Mesendoderm (in vitro differentiated cells): Measurements from ENCODE around the gene STARD9.

Experiments used
- DNase-seq: peaks from one replicate; pipeline ENCODE4 v3.0.0; 2013
- H2AK5ac ChIP-seq: 2 replicates; pipeline ENCODE4 v1.6.1; 2013; ENCODE audit warnings: low read length, inconsistent platforms
- H2BK120ac ChIP-seq: 2 replicates; pipeline ENCODE4 v1.6.1; 2013; ENCODE audit warnings: low read depth, mild to moderate bottlenecking, low read length, moderate library complexity, mixed read lengths
- H2BK15ac ChIP-seq: replicated peaks from 2 replicates; pipeline ENCODE4 v1.6.1; 2013; ENCODE audit warnings: low read depth, mild to moderate bottlenecking, moderate library complexity
- H2BK5ac ChIP-seq: 2 replicates; pipeline ENCODE4 v1.6.1; 2013; ENCODE audit warnings: low read length, inconsistent platforms
- H3K18ac ChIP-seq: 2 replicates; pipeline ENCODE4 v1.6.1; 2013; ENCODE audit warnings: mild to moderate bottlenecking, low read length, mixed read lengths
- H3K23ac ChIP-seq: one replicate; pipeline ENCODE4 v1.6.1; 2013; ENCODE audit warnings: low read length
- H3K27ac ChIP-seq: 2 replicates; pipeline ENCODE4 v1.5.1; 2013; ENCODE audit warnings: low read depth, mild to moderate bottlenecking, inconsistent platforms, low read length, moderate library complexity
- H3K27me3 ChIP-seq: 2 replicates; pipeline ENCODE4 v1.6.1; 2013; ENCODE audit warnings: low read length, control low read depth, mild to moderate bottlenecking, inconsistent platforms; ENCODE audit not compliant: insufficient read depth, poor library complexity
- H3K36me3 ChIP-seq: 2 replicates; pipeline ENCODE4 v1.6.1; 2013; ENCODE audit warnings: low read length, inconsistent platforms; ENCODE audit not compliant: control insufficient read depth, insufficient read depth
- H3K4ac ChIP-seq: one replicate; pipeline ENCODE4 v1.6.1; 2013; ENCODE audit warnings: low read depth, mild to moderate bottlenecking, low read length, moderate library complexity
- H3K4me1 ChIP-seq: 2 replicates; pipeline ENCODE4 v1.6.1; 2013; ENCODE audit warnings: low read depth, low read length, inconsistent platforms; ENCODE audit not compliant: control insufficient read depth
- H3K4me2 ChIP-seq: 2 replicates; pipeline ENCODE4 v1.6.1; 2013; ENCODE audit warnings: low read length
- H3K4me3 ChIP-seq: 2 replicates; pipeline ENCODE4 v1.5.1; 2013; ENCODE audit warnings: mild to moderate bottlenecking, low read length
- H3K56ac ChIP-seq: one replicate; pipeline ENCODE4 v1.6.1; 2013; ENCODE audit warnings: low read length
- H3K79me1 ChIP-seq: 2 replicates; pipeline ENCODE4 v1.6.1; 2013; ENCODE audit warnings: low read length, inconsistent platforms
- H3K79me2 ChIP-seq: 2 replicates; pipeline ENCODE4 v1.6.1; 2013; ENCODE audit warnings: mild to moderate bottlenecking, low read length; ENCODE audit not compliant: control insufficient read depth, insufficient read depth
- H3K9ac ChIP-seq: 2 replicates; pipeline ENCODE4 v1.6.1; 2013; ENCODE audit warnings: low read length, inconsistent platforms
- H4K5ac ChIP-seq: one replicate; pipeline ENCODE4 v1.6.1; 2013; ENCODE audit warnings: low read length
- H4K8ac ChIP-seq: one replicate; pipeline ENCODE4 v1.6.1; 2013; ENCODE audit warnings: low read depth, mild to moderate bottlenecking, control low read depth, low read length, moderate library complexity
- WGBS: extraction: QIAGEN DNeasy Blood & Tissue Kit; methylation state at CpG from one replicate; pipeline ENCODE4 v1.1.7; 2013; ENCODE audit warnings: low lambda C conversion rate, missing lambda C conversion rate; ENCODE audit not compliant: insufficient coverage; ENCODE audit errors: extremely low coverage; 5-methylcytosine and 5-hydroxymethylcytosine counted together

The STARD9 gene

GRCh38 chr15:42691308-42691707 lies 115.9 kb downstream of the STARD9 start:
- no peak overlapping the region for H3K4me2 ChIP-seq
- no peaks in the 10 kb centered on the region for H3K79me1 ChIP-seq
- no peaks in the 10 kb centered on the region for H3K36me3 ChIP-seq

DNA sequence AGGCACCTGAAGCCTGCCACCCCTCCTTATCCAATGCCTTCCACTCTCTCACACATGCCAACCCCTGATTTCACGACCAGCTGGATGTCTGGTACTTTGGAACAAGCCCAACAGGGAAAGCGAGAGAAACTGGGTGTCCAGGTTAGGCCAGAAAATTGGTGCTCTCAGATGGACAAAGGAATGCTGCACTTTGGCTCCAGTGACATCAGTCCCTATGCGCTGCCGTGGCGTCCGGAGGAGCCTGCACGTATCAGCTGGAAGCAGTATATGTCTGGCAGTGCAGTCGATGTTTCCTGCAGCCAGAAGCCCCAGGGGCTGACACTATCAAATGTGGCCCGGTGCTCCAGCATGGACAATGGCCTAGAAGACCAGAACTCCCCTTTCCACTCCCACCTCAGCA lies 116.4 kb downstream of the STARD9 start:
- no peak overlapping the region for H3K23ac ChIP-seq
- WGBS: no CpG with 5 or more reads among the region's 9 CpGs
- no peaks in the 10 kb centered on the region for H3K27me3 ChIP-seq

More at GRCh38 chr15:42691308-42691707, 115.9 kb downstream of the STARD9 start:
- no peak for DNase-seq
- WGBS: no CpG with 5 or more reads among the region's 4 CpGs
- no peak overlapping the region for H3K23ac ChIP-seq
- H3K4me3 ChIP-seq: no peak overlapping the region
- no peak overlapping the region for H3K56ac ChIP-seq
- H2AK5ac ChIP-seq: no peak overlapping the region
- no peaks in the 10 kb centered on the region for H3K79me2 ChIP-seq
- H2BK5ac ChIP-seq: no peak overlapping the region
- H3K27ac ChIP-seq: no peak overlapping the region
- no peak overlapping the region for H3K18ac ChIP-seq
- H3K9ac ChIP-seq: no peak overlapping the region
- H3K4ac ChIP-seq: no peak overlapping the region
- no peak overlapping the region for H2BK120ac ChIP-seq
- H3K4me1 ChIP-seq: no peaks in the 10 kb centered on the region
- no peak overlapping the region for H2BK15ac ChIP-seq
- no peak overlapping the region for H4K5ac ChIP-seq
- H4K8ac ChIP-seq: no peak overlapping the region
- H3K27me3 ChIP-seq: no peaks in the 10 kb centered on the region

GRCh38 chr15:42692536-42692935 lies 117.1 kb downstream of the STARD9 start:
- Histone ChIP-seq H3K23ac (no peak overlapping the region), H4K5ac (no peak overlapping the region), H3K18ac (no peak overlapping the region), H2BK5ac (no peak overlapping the region), H3K4me1 (no peaks in the 10 kb centered on the region), H2AK5ac (no peak overlapping the region), H3K9ac (no peak overlapping the region), H4K8ac (no peak overlapping the region), H3K27me3 (no peaks in the 10 kb centered on the region), H3K79me2 (no peaks in the 10 kb centered on the region), H3K4me2 (no peak overlapping the region), H3K4me3 (no peak overlapping the region), H3K36me3 (no peaks in the 10 kb centered on the region), H2BK120ac (no peak overlapping the region), H2BK15ac (no peak overlapping the region), H3K79me1 (no peaks in the 10 kb centered on the region), H3K4ac (no peak overlapping the region), H3K56ac (no peak overlapping the region), H3K27ac (no peak overlapping the region)
- DNase-seq: no peak
- WGBS: no CpG with 5 or more reads among the region's 1 CpG

More for the DNA sequence above, 116.4 kb downstream of the STARD9 start:
- Histone ChIP-seq H3K27ac (no peak overlapping the region), H3K9ac (no peak overlapping the region), H3K36me3 (no peaks in the 10 kb centered on the region), H2AK5ac (no peak overlapping the region), H3K4ac (no peak overlapping the region), H3K56ac (no peak overlapping the region), H3K18ac (no peak overlapping the region), H3K4me2 (no peak overlapping the region), H3K79me1 (no peaks in the 10 kb centered on the region), H2BK15ac (no peak overlapping the region), H3K79me2 (no peaks in the 10 kb centered on the region), H3K4me3 (no peak overlapping the region), H2BK120ac (no peak overlapping the region), H3K4me1 (no peaks in the 10 kb centered on the region), H4K8ac (no peak overlapping the region), H4K5ac (no peak overlapping the region), H2BK5ac (no peak overlapping the region)
- no peak for DNase-seq

DNA sequence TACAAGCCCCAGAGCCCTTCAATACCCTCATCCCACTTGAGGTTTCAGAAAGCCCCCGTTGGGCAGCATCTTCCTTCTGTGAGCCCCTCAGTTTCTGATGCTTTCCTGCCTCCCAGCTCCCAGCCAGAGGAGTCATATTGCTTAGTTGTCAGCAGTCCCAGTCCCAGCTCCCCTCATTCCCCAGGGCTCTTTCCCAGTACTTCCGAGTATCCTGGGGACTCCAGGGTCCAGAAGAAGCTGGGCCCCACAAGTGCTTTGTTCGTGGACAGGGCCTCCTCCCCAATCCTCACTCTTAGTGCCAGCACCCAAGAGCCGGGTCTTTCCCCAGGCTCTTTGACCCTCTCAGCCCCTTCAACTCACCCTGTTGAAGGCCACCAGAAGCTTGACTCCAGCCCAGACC lies 117.6 kb downstream of the STARD9 start:
- H3K4me1 ChIP-seq: no peaks in the 10 kb centered on the region
- no peak for DNase-seq
- no peak overlapping the region for H3K4ac ChIP-seq
- no peak overlapping the region for H2AK5ac ChIP-seq
- H3K79me2 ChIP-seq: no peaks in the 10 kb centered on the region
- H3K23ac ChIP-seq: no peak overlapping the region
- H3K18ac ChIP-seq: no peak overlapping the region
- H4K8ac ChIP-seq: no peak overlapping the region
- H3K36me3 ChIP-seq: no peaks in the 10 kb centered on the region
- no CpG with 5 or more reads among the region's 4 CpGs for WGBS
- H3K27ac ChIP-seq: no peak overlapping the region
- no peak overlapping the region for H2BK15ac ChIP-seq
- H3K79me1 ChIP-seq: no peaks in the 10 kb centered on the region
- no peak overlapping the region for H3K4me2 ChIP-seq
- H2BK120ac ChIP-seq: no peak overlapping the region
- no peak overlapping the region for H2BK5ac ChIP-seq
- no peak overlapping the region for H4K5ac ChIP-seq
- no peaks in the 10 kb centered on the region for H3K27me3 ChIP-seq
- H3K9ac ChIP-seq: no peak overlapping the region
- no peak overlapping the region for H3K4me3 ChIP-seq
- H3K56ac ChIP-seq: no peak overlapping the region

DNA sequence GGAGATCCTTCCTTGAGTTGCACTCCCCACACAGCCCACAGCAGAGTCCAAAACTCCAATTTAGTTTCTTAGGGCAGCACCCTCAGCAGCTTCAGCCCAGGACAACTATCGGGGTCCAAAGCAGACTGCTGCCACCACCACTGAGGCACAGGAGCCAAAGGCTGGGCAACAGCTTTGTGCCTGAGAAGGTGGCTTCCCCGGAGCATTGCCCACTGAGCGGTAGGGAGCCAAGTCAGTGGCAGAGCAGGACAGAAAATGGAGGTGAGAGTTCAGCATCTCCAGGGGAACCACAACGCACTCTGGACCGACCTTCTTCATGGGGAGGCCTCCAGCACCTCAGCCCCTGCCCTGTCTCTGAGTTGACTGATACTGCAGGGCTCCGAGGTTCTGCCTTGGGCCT lies 118.1 kb downstream of the STARD9 start:
- H4K5ac ChIP-seq: no peak overlapping the region
- no peak overlapping the region for H3K4me3 ChIP-seq
- DNase-seq: no peak
- no peak overlapping the region for H2BK120ac ChIP-seq
- H3K4ac ChIP-seq: no peak overlapping the region
- no peaks in the 10 kb centered on the region for H3K27me3 ChIP-seq
- H3K23ac ChIP-seq: no peak overlapping the region
- WGBS: no CpG with 5 or more reads among the region's 6 CpGs
- H3K4me1 ChIP-seq: no peaks in the 10 kb centered on the region
- H2AK5ac ChIP-seq: no peak overlapping the region
- no peak overlapping the region for H3K4me2 ChIP-seq
- no peaks in the 10 kb centered on the region for H3K79me1 ChIP-seq
- no peak overlapping the region for H3K27ac ChIP-seq
- no peak overlapping the region for H2BK15ac ChIP-seq
- H4K8ac ChIP-seq: no peak overlapping the region
- H3K9ac ChIP-seq: no peak overlapping the region
- no peak overlapping the region for H2BK5ac ChIP-seq
- no peak overlapping the region for H3K18ac ChIP-seq
- no peaks in the 10 kb centered on the region for H3K36me3 ChIP-seq
- H3K56ac ChIP-seq: no peak overlapping the region
- no peaks in the 10 kb centered on the region for H3K79me2 ChIP-seq

DNA sequence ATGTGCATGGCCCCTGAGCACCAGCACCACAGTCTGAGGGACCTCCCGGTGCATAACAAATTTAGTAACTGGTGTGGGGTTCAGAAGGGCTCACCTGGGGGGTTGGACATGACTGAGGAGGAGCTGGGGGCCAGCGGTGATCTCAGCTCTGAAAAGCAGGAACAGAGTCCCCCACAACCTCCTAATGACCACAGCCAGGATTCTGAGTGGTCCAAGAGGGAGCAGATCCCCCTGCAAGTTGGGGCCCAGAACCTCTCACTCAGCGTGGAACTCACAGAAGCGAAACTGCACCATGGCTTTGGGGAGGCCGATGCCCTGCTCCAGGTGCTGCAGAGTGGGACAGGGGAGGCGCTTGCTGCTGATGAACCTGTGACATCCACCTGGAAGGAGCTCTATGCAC lies 118.5 kb downstream of the STARD9 start:
- no peak overlapping the region for H2AK5ac ChIP-seq
- no peak overlapping the region for H2BK15ac ChIP-seq
- H3K23ac ChIP-seq: no peak overlapping the region
- no peaks in the 10 kb centered on the region for H3K79me1 ChIP-seq
- H4K5ac ChIP-seq: no peak overlapping the region
- no peaks in the 10 kb centered on the region for H3K79me2 ChIP-seq
- H2BK5ac ChIP-seq: no peak overlapping the region
- H3K4me1 ChIP-seq: no peaks in the 10 kb centered on the region
- no peak overlapping the region for H3K4me2 ChIP-seq
- DNase-seq: no peak
- no peak overlapping the region for H3K27ac ChIP-seq
- H3K9ac ChIP-seq: no peak overlapping the region
- H4K8ac ChIP-seq: no peak overlapping the region
- no peak overlapping the region for H3K18ac ChIP-seq
- no peak overlapping the region for H3K4me3 ChIP-seq
- no peaks in the 10 kb centered on the region for H3K36me3 ChIP-seq
- no CpG with 5 or more reads among the region's 6 CpGs for WGBS
- H3K27me3 ChIP-seq: no peaks in the 10 kb centered on the region
- H3K56ac ChIP-seq: no peak overlapping the region
- no peak overlapping the region for H2BK120ac ChIP-seq
- no peak overlapping the region for H3K4ac ChIP-seq
